GM12878 (cell line): ENCODE measurements around the gene ANKRD34A. TPM values are rescaled to one million over a fixed set of nuclear protein-coding genes. Genes with fewer than 3 reads are reported as not detected.

Experiments
- ATAC-seq: fragments of 200-7000 bp; cut with Tn5 transposase; 3 replicates; pipeline ENCODE4 v1.9.1; 2020; ENCODE audit warnings: mild to moderate bottlenecking, moderate library complexity
- BruUV-seq: library from RNA; stranded (reverse); fragments of 400-500 nt; replicated peaks from 2 replicates; lab custom pipeline; 2021; lab: Mats Ljungman, UMichigan
- CTCF ChIA-PET: fragments of 300-600 bp; sonication (Branson Sonifier 250); formaldehyde crosslinking; extraction: SDS; loops from one replicate; lab custom pipeline; 2021; ENCODE audit warnings: inconsistent platforms; lab: Yijun Ruan, JAX
- POLR2A ChIA-PET: fragments of 350-600 bp; formaldehyde crosslinking; extraction: SDS; loops from one replicate; lab custom pipeline; 2021; ENCODE audit warnings: inconsistent platforms; lab: Charles Lee
- RAD21 ChIA-PET: fragments of 300-600 bp; sonication (Branson Sonifier 250); formaldehyde crosslinking; loops from one replicate; lab custom pipeline; 2023; ENCODE audit warnings: antibody characterized with exemption; ENCODE audit not compliant: unreplicated experiment; lab: Charles Lee
- SMC1A ChIA-PET: fragments of 300-600 bp; sonication (Branson Sonifier 250); formaldehyde crosslinking; loops from one replicate; lab custom pipeline; 2023; ENCODE audit not compliant: unreplicated experiment, uncharacterized antibody; lab: Charles Lee
- DNase-seq: peaks from one replicate; pipeline ENCODE4 v3.0.0-alpha.2; 2011; ENCODE audit warnings: low read depth, low spot score
- FAIRE-seq: peaks from 3 replicates; lab custom pipeline; 2011; peaks lifted over from hg19 to GRCh38; lab: Jason Lieb, UNC
- H2AFZ ChIP-seq: 2 replicates; pipeline ENCODE4 v1.6.0; 2011; ENCODE audit warnings: low read depth, low read length, control low read depth; ENCODE audit not compliant: control insufficient read depth
- H3K27ac ChIP-seq: 2 replicates; pipeline ENCODE4 v1.5.1; 2011; ENCODE audit warnings: control low read depth; ENCODE audit not compliant: control insufficient read depth, insufficient read depth
- H3K27me3 ChIP-seq, 2 experiments: replicated peaks in 1 of 2; 2 replicates each; pipeline versions ENCODE4 v1.6.0 to v1.6.1; 2011; ENCODE audit warnings: low read length in 1 of 2; ENCODE audit not compliant: control insufficient read depth in 2 of 2, insufficient read depth in 2 of 2
- H3K36me3 ChIP-seq, 2 experiments: 2 replicates each; pipeline ENCODE4 v1.5.1; 2011; ENCODE audit warnings: low read length in 1 of 2; ENCODE audit not compliant: control insufficient read depth in 2 of 2, insufficient read depth in 2 of 2
- H3K4me1 ChIP-seq: 2 replicates; pipeline ENCODE4 v1.6.1; 2011; ENCODE audit warnings: mild to moderate bottlenecking, low read length, moderate library complexity, mixed read lengths; ENCODE audit not compliant: control insufficient read depth, insufficient read depth
- H3K4me2 ChIP-seq: 2 replicates; pipeline ENCODE4 v1.6.0; 2011; ENCODE audit warnings: control low read depth; ENCODE audit not compliant: control insufficient read depth, insufficient read depth
- H3K4me3 ChIP-seq: fragments of 200-600 bp; sonication (generic); 2 replicates; pipeline ENCODE4 v1.5.1; 2016
- H3K79me2 ChIP-seq: 2 replicates; pipeline ENCODE4 v1.6.0; 2011; ENCODE audit warnings: low read length; ENCODE audit not compliant: control insufficient read depth, insufficient read depth
- H3K9ac ChIP-seq: 2 replicates; pipeline ENCODE4 v1.8.0; 2011; ENCODE audit warnings: low read length, control low read depth, mixed read lengths; ENCODE audit not compliant: control insufficient read depth, insufficient read depth
- H3K9me3 ChIP-seq: replicated peaks from 3 replicates; pipeline ENCODE4 v1.5.1; 2011; ENCODE audit warnings: mild to moderate bottlenecking, low read length; ENCODE audit not compliant: control insufficient read depth, insufficient read depth
- H4K20me1 ChIP-seq: 2 replicates; pipeline ENCODE4 v1.6.0; 2011; ENCODE audit not compliant: control insufficient read depth, insufficient read depth
- DPF2 ChIP-seq: fragments of 450-650 bp; IDR thresholded peaks from 2 replicates; pipeline ENCODE4 v1.6.1; 2017; ENCODE audit warnings: mild to moderate bottlenecking
- ESRRA ChIP-seq: IDR thresholded peaks from 2 replicates; pipeline ENCODE4 v1.6.1; 2012; ENCODE audit warnings: mild to moderate bottlenecking, low read length, improper control_type of control experiment
- ETV6 ChIP-seq, 2 experiments: fragments of 450-650 bp in 1 of 2; IDR thresholded peaks in 1 of 2; conservative IDR thresholded peaks in 1 of 2; 2 replicates each; pipeline ENCODE4 v1.6.1; 2014; ENCODE audit warnings: antibody characterized with exemption in 1 of 2, borderline replicate concordance in 1 of 2, low read depth in 1 of 2, mild to moderate bottlenecking in 1 of 2, moderate library complexity in 1 of 2
- EZH2 ChIP-seq: IDR thresholded peaks from 2 replicates; pipeline ENCODE4 v1.6.1; 2012; ENCODE audit warnings: low read depth, mild to moderate bottlenecking, control low read depth, inconsistent platforms, low read length, borderline replicate concordance; ENCODE audit not compliant: control insufficient read depth
- IKZF1 ChIP-seq: fragments of 450-650 bp; conservative IDR thresholded peaks from 2 replicates; pipeline ENCODE4 v1.6.1; 2017; ENCODE audit warnings: antibody characterized with exemption, mild to moderate bottlenecking
- TARDBP ChIP-seq: IDR thresholded peaks from 2 replicates; pipeline ENCODE4 v1.6.1; 2016; ENCODE audit warnings: borderline replicate concordance
- in situ Hi-C: fragments of 300-500 bp; cut with MboI; formaldehyde crosslinking; loops from 9 replicates; pipeline ENCODE4 v1.14.3; 2018; ENCODE audit warnings: mixed read lengths
- intact Hi-C: fragments of 100-400 bp; cut with micrococcal nuclease; formaldehyde crosslinking; loops from one replicate; pipeline ENCODE4 v1.14.2; 2022; ENCODE audit not compliant: unreplicated experiment
- polyA plus RNA-seq, 11 experiments: library from polyadenylated mRNA; depleted of rRNA in 4 of 11; unstranded in 6 of 11; stranded (reverse) in 5 of 11; fragments of >200 nt; fragmentation: Nextera tagmentation in 4 of 11; fragmentation: Illumina TruSeq in 1 of 11; extraction: Ambion mirVana in 4 of 11; extraction: Trizol in 1 of 11; gene quantifications; 1 replicate in 1 of 11; 2 replicates in 10 of 11; pipeline versions ENCODE4 v1.2.1 to v1.2.3, GENCODE V29; 2011 to 2016; ENCODE audit warnings: inconsistent platforms in 2 of 11, missing spikeins in 2 of 11, low read depth in 1 of 11
- total RNA-seq, 4 experiments: library from RNA; depleted of rRNA in 3 of 4; stranded (reverse); fragments of >200 nt in 3 of 4; fragmentation: Illumina TruSeq in 1 of 4; extraction: Trizol in 1 of 4; gene quantifications; 2 replicates each; pipeline versions ENCODE4 v1.2.1 to v1.2.3, GENCODE V29; 2013 to 2021
- TF ChIP-seq, protein P1 (sequence below): fragments of 450-650 bp; IDR thresholded peaks from 2 replicates; pipeline ENCODE4 v1.6.1; 2016; ENCODE audit warnings: mild to moderate bottlenecking
- TF ChIP-seq, protein P2 (sequence below): fragments of 450-650 bp; IDR thresholded peaks from 2 replicates; pipeline ENCODE4 v1.6.1; 2017; ENCODE audit warnings: borderline replicate concordance
- TF ChIP-seq, protein P3 (sequence below): fragments of 450-650 bp; IDR thresholded peaks from 2 replicates; pipeline ENCODE4 v1.6.1; 2017; ENCODE audit warnings: mild to moderate bottlenecking, moderate library complexity
- TF ChIP-seq, protein P4 (sequence below): fragments of 450-650 bp; IDR thresholded peaks from 2 replicates; pipeline ENCODE4 v1.6.1; 2017; ENCODE audit warnings: mild to moderate bottlenecking

Gene ANKRD34A
- total and polyA plus RNA-seq, 10 of the 15 experiments (the other 5 are each of a cell fraction or from before 2014, with no cell fraction given): 0.40 to 3.5 (median 1.6) TPM

DNA sequence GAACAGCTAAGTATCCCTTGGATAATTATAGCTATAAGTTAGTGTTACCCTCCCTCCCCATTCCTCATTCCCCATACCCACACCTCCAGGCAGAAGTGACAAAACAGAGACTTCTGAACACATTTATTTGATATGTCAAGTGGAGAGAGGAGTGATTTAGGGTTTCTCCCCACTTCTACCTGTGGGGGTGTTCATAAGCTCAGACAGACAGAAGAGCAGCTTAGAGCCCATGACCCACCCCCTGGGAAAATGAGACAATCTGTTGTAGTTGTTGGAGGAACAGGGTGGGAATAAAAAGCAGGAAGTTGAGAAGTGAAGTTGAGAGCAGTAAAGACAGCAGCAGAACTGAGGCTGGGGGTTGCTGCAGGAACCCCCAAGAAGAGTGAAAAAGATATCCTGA lies 5.0 kb downstream of the ANKRD34A start:
- POLR2A ChIA-PET: interaction anchor here (1.1 to 5.8 kb wide), 7 partner anchors 10 to 135 kb away, joined by 3 to 58 read pairs (median 10); partner anchors contain the start of genes PEX11B and RBM8A
- Histone ChIP-seq H3K4me3 (no peak overlapping the region), H3K36me3 (no peaks in the 10 kb centered on the region; a peak in 1 of 4 replicates), H3K4me2 (no peak overlapping the region), H3K4me1 (peaks cover 19% of the 10 kb centered on the region), H3K9ac (no peak overlapping the region), H2AFZ (no peak overlapping the region), H3K79me2 (peaks cover 18% of the 10 kb centered on the region), H3K27me3 (no peaks in the 10 kb centered on the region; a peak in 1 of 4 replicates), H4K20me1 (no peaks in the 10 kb centered on the region), H3K9me3 (no peaks in the 10 kb centered on the region), H3K27ac (no peak overlapping the region)
- in situ Hi-C loops: no loop called here
- intact Hi-C loops: loop anchor here (2.0 kb wide), 2 partner anchors 17 to 33 kb away; partner anchors contain the start of gene RBM8A
- FAIRE-seq (no peak), ATAC-seq (no peak), DNase-seq (no peak)
- BruUV-seq: no TSS peak
- CTCF ChIA-PET: interaction anchor here (1.0 to 4.1 kb wide), 3 partner anchors 19 to 114 kb away, joined by 3 to 27 read pairs (median 21); partner anchors contain the start of genes NUDT17 and RBM8A
- RAD21 ChIA-PET: interaction anchor here (0.9 to 4.7 kb wide), 4 partner anchors 19 to 48 kb away, joined by 3 to 47 read pairs (median 13); partner anchors contain the start of gene RBM8A
- SMC1A ChIA-PET: interaction anchor here (1.3 to 4.1 kb wide), 3 partner anchors 19 to 26 kb away, joined by 4 to 37 read pairs (median 9); no protein-coding TSS in a partner anchor
- no peak for TF ChIP-seq TARDBP
- TF ChIP-seq EZH2: no peak
- TF ChIP-seq, protein P1, sequence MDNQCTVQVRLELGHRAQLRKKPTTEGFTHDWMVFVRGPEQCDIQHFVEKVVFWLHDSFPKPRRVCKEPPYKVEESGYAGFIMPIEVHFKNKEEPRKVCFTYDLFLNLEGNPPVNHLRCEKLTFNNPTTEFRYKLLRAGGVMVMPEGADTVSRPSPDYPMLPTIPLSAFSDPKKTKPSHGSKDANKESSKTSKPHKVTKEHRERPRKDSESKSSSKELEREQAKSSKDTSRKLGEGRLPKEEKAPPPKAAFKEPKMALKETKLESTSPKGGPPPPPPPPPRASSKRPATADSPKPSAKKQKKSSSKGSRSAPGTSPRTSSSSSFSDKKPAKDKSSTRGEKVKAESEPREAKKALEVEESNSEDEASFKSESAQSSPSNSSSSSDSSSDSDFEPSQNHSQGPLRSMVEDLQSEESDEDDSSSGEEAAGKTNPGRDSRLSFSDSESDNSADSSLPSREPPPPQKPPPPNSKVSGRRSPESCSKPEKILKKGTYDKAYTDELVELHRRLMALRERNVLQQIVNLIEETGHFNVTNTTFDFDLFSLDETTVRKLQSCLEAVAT: no peak
- TF ChIP-seq ETV6 (conservative IDR thresholded peaks at IDR 0.05 in 1 of 2, IDR thresholded peaks at IDR 0.05 in 1 of 2; ENCODE audit: borderline replicate concordance in 1 of 2, low read depth in 1 of 2): no peak
- TF ChIP-seq, protein P2, sequence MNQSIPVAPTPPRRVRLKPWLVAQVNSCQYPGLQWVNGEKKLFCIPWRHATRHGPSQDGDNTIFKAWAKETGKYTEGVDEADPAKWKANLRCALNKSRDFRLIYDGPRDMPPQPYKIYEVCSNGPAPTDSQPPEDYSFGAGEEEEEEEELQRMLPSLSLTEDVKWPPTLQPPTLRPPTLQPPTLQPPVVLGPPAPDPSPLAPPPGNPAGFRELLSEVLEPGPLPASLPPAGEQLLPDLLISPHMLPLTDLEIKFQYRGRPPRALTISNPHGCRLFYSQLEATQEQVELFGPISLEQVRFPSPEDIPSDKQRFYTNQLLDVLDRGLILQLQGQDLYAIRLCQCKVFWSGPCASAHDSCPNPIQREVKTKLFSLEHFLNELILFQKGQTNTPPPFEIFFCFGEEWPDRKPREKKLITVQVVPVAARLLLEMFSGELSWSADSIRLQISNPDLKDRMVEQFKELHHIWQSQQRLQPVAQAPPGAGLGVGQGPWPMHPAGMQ: no peak
- TF ChIP-seq, protein P3, sequence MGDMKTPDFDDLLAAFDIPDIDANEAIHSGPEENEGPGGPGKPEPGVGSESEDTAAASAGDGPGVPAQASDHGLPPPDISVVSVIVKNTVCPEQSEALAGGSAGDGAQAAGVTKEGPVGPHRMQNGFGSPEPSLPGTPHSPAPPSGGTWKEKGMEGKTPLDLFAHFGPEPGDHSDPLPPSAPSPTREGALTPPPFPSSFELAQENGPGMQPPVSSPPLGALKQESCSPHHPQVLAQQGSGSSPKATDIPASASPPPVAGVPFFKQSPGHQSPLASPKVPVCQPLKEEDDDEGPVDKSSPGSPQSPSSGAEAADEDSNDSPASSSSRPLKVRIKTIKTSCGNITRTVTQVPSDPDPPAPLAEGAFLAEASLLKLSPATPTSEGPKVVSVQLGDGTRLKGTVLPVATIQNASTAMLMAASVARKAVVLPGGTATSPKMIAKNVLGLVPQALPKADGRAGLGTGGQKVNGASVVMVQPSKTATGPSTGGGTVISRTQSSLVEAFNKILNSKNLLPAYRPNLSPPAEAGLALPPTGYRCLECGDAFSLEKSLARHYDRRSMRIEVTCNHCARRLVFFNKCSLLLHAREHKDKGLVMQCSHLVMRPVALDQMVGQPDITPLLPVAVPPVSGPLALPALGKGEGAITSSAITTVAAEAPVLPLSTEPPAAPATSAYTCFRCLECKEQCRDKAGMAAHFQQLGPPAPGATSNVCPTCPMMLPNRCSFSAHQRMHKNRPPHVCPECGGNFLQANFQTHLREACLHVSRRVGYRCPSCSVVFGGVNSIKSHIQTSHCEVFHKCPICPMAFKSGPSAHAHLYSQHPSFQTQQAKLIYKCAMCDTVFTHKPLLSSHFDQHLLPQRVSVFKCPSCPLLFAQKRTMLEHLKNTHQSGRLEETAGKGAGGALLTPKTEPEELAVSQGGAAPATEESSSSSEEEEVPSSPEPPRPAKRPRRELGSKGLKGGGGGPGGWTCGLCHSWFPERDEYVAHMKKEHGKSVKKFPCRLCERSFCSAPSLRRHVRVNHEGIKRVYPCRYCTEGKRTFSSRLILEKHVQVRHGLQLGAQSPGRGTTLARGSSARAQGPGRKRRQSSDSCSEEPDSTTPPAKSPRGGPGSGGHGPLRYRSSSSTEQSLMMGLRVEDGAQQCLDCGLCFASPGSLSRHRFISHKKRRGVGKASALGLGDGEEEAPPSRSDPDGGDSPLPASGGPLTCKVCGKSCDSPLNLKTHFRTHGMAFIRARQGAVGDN: no peak
- TF ChIP-seq, protein P4, sequence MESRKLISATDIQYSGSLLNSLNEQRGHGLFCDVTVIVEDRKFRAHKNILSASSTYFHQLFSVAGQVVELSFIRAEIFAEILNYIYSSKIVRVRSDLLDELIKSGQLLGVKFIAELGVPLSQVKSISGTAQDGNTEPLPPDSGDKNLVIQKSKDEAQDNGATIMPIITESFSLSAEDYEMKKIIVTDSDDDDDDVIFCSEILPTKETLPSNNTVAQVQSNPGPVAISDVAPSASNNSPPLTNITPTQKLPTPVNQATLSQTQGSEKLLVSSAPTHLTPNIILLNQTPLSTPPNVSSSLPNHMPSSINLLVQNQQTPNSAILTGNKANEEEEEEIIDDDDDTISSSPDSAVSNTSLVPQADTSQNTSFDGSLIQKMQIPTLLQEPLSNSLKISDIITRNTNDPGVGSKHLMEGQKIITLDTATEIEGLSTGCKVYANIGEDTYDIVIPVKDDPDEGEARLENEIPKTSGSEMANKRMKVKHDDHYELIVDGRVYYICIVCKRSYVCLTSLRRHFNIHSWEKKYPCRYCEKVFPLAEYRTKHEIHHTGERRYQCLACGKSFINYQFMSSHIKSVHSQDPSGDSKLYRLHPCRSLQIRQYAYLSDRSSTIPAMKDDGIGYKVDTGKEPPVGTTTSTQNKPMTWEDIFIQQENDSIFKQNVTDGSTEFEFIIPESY: no peak
- TF ChIP-seq DPF2: no peak
- TF ChIP-seq IKZF1: no peak
- no peak for TF ChIP-seq ESRRA
